ENCODE measurements around the gene TAP1. TPM values are rescaled to one million over a fixed set of nuclear protein-coding genes. Genes with fewer than 3 reads are reported as not detected.

Gene TAP1
- total RNA-seq, 2 donors from 2014 or later, result 7.9 to 12.2 TPM

DNA sequence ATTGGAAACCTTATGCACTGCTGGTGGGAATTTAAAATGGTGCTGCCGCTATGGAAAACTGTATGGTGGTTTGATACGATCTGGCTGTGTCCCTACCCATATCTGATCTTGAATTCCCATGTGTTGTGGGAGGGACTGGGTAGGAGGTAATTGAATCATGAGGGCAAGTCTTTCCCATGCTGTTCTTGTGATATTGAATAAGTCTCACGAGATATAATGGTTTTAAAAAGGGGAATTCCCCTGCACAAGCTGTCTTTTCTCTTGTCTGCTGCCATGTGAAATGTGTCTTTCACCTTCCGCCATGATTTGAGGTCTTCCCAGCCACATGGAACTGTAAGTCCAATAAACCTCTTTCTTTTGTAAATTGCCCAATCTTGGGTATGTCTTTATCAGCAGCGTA, 19.8 kb downstream of the TAP1 start:
- Histone ChIP-seq H3K36me3 (replicated peaks in 1 of 2; ENCODE audit: insufficient read depth in 1 of 2, low read depth in 2 of 2) (peaks cover 0 to 10% of the 10 kb centered on the region in 2 donors), H3K9me3 (no peaks in the 10 kb centered on the region), H3K4me1 (peaks cover 8% of the 10 kb centered on the region), H3K27ac (no peak overlapping the region), H3K27me3 (no peaks in the 10 kb centered on the region), H3K4me3 (no peak overlapping the region)
- ATAC-seq (no peak), DNase-seq (no peak)
- 84 to 89% methylated on average over 5 of the region's 5 CpGs for WGBS, 2 donors
- intact Hi-C loops (cut with DNase I), result loop anchor here (5.0 kb wide), 1 partner anchor 34 kb away; no protein-coding TSS in a partner anchor
- TF ChIP-seq, protein P1, sequence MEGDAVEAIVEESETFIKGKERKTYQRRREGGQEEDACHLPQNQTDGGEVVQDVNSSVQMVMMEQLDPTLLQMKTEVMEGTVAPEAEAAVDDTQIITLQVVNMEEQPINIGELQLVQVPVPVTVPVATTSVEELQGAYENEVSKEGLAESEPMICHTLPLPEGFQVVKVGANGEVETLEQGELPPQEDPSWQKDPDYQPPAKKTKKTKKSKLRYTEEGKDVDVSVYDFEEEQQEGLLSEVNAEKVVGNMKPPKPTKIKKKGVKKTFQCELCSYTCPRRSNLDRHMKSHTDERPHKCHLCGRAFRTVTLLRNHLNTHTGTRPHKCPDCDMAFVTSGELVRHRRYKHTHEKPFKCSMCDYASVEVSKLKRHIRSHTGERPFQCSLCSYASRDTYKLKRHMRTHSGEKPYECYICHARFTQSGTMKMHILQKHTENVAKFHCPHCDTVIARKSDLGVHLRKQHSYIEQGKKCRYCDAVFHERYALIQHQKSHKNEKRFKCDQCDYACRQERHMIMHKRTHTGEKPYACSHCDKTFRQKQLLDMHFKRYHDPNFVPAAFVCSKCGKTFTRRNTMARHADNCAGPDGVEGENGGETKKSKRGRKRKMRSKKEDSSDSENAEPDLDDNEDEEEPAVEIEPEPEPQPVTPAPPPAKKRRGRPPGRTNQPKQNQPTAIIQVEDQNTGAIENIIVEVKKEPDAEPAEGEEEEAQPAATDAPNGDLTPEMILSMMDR (IDR thresholded peaks at IDR 0.05), result no peak
- no peak for TF ChIP-seq POLR2A (IDR thresholded peaks at IDR 0.05)

DNA sequence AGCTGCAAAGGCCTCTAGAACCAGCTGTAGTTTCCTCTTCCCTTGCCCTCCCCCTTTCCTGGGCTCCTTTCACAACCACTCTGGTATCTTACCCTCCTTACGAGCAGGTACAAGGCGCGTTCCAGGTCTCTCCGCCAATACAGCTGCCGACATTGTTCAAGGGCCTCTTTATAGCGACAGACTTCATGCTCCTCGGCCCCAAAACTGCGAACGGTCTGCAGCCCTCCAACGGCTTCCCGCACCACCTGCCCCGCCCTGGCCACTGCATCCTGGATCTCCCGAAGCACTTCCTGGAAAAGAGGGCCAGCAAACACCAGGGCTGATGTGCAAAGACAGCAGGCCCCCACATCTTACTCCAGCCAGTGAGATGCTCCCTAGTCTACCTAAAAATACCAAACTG, 21.0 kb downstream of the TAP1 start:
- no peak overlapping the region for H3K4me3 ChIP-seq
- intact Hi-C loops (cut with DNase I), result loop anchor here (5.0 kb wide), 1 partner anchor 35 kb away; no protein-coding TSS in a partner anchor
- H3K36me3 ChIP-seq (replicated peaks in 1 of 2; ENCODE audit: insufficient read depth in 1 of 2, low read depth in 2 of 2), result peaks cover 0 to 10% of the 10 kb centered on the region in 2 donors
- H3K27me3 ChIP-seq, result no peaks in the 10 kb centered on the region
- no peak for DNase-seq
- 79 to 87% methylated on average over 13 of the region's 13 CpGs for WGBS, 2 donors
- TF ChIP-seq POLR2A (IDR thresholded peaks at IDR 0.05), result no peak
- TF ChIP-seq, protein P1 (IDR thresholded peaks at IDR 0.05), result no peak
- no peak for ATAC-seq
- no peaks in the 10 kb centered on the region for H3K9me3 ChIP-seq
- H3K27ac ChIP-seq, result no peak overlapping the region
- H3K4me1 ChIP-seq, result peaks cover 3% of the 10 kb centered on the region

DNA sequence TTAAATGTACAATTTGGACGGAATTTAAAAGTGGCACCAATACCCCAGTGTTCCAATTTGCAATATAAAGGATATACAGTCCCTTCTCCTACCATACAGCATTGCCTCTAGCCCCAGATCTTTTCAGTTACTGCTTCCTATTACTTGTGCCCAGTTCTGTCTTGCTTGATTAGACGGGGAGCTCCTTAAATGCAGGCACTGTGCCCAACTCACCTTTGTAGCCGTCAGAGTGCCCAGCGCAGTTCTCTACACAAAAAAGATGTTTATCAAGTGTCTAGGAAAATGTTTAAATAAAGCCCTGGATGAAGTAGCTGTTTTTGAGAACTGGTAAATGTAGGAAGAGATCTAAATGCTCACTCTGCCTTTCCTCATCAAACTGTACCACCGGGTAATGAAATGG, 22.6 kb downstream of the TAP1 start:
- Histone ChIP-seq H3K27ac (no peak overlapping the region), H3K27me3 (no peaks in the 10 kb centered on the region), H3K9me3 (no peaks in the 10 kb centered on the region), H3K4me3 (no peak overlapping the region), H3K36me3 (replicated peaks in 1 of 2; ENCODE audit: insufficient read depth in 1 of 2, low read depth in 2 of 2) (peaks cover 0 to 10% of the 10 kb centered on the region in 2 donors), H3K4me1 (peaks cover 3% of the 10 kb centered on the region)
- intact Hi-C loops (cut with DNase I), result loop anchor here (5.0 kb wide), 1 partner anchor 36 kb away; no protein-coding TSS in a partner anchor
- WGBS, 2 donors, result 70 to 83% methylated on average over 5 of the region's 5 CpGs
- no peak for DNase-seq
- no peak for ATAC-seq
- TF ChIP-seq, protein P1 (IDR thresholded peaks at IDR 0.05), result no peak
- no peak for TF ChIP-seq POLR2A (IDR thresholded peaks at IDR 0.05)

DNA sequence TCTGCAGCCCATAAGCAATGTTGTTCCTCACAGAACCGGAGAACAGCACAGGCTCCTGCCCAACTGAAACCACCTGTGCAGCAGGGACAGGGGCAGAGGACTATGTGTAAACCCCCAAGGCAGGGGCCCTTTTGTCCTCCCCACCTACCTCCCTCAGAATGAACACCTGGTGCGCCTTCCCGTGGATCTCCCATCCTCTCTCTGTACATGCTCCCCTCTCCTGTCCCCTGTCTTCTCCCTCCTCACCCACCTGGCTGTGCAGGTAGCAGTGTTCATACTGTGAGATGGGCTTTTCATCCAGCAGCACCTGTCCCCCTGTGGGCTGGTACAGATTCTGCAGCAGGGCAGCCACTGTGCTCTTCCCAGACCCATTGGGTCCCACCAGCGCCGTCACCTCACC, 23.5 kb downstream of the TAP1 start:
- intact Hi-C loops (cut with DNase I), result loop anchor here (5.0 kb wide), 1 partner anchor 37 kb away; no protein-coding TSS in a partner anchor
- DNase-seq, result no peak
- Histone ChIP-seq H3K27ac (no peak overlapping the region), H3K4me1 (peaks cover 6% of the 10 kb centered on the region), H3K4me3 (no peak overlapping the region), H3K27me3 (no peaks in the 10 kb centered on the region), H3K36me3 (replicated peaks in 1 of 2; ENCODE audit: insufficient read depth in 1 of 2, low read depth in 2 of 2) (peaks cover 0 to 10% of the 10 kb centered on the region in 2 donors), H3K9me3 (no peaks in the 10 kb centered on the region)
- TF ChIP-seq, protein P1 (IDR thresholded peaks at IDR 0.05), result no peak
- TF ChIP-seq POLR2A (IDR thresholded peaks at IDR 0.05), result no peak
- ATAC-seq, result no peak
- 78 to 97% methylated on average over 4 to 5 of the region's 5 CpGs for WGBS, 2 donors

DNA sequence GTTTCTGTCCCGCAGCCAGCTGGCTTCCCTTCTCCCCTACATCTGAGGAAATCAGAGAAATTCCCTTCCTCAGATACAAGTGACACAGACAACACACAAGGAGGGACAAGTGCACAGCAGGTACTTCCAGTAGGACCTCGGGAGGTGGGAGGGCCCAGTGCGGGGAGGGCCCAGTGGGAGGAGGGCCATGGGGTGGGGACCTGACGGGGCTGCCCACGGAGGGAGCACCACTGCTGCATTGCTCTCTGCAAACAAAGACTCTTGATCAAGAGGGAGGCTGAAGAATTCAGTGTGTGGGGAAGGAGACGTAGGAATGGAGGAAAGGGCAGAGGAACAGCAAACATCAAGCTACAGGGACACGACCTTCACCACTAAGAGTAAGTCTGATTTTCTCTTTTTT, 24.0 kb downstream of the TAP1 start:
- H3K36me3 ChIP-seq (replicated peaks in 1 of 2; ENCODE audit: insufficient read depth in 1 of 2, low read depth in 2 of 2), result peaks cover 0 to 8% of the 10 kb centered on the region in 2 donors
- H3K4me1 ChIP-seq, result peaks cover 6% of the 10 kb centered on the region
- TF ChIP-seq, protein P1 (IDR thresholded peaks at IDR 0.05), result no peak
- no peak for TF ChIP-seq POLR2A (IDR thresholded peaks at IDR 0.05)
- intact Hi-C loops (cut with DNase I), result no loop called here
- H3K9me3 ChIP-seq, result no peaks in the 10 kb centered on the region
- WGBS, 2 donors, result 71 to 73% methylated on average over 7 of the region's 7 CpGs
- no peaks in the 10 kb centered on the region for H3K27me3 ChIP-seq
- DNase-seq, result no peak
- H3K27ac ChIP-seq, result no peak overlapping the region
- no peak for ATAC-seq
- H3K4me3 ChIP-seq, result no peak overlapping the region
